GM19467 (cell line): ENCODE measurements around the gene CYB5D1.
"Not testable (repeated sequence)": the region's sequence is repeated elsewhere in the genome, so short reads cannot be mapped to it uniquely, and the experiment has no call there.

ENCODE experiments used
- ATAC-seq: cut with Tn5 transposase; IDR thresholded peaks from one replicate; pipeline ENCODE4 v1.9.1; 2021; ENCODE audit warnings: mild to moderate bottlenecking, moderate library complexity; ENCODE audit not compliant: unreplicated experiment

Gene CYB5D1

GRCh38 chr17:7857713-7858521, at the start of gene CYB5D1:
TSS of gene CYB5D1 (plus strand) at chr17:7858003. CDS start at chr17:7858135, 132 bp downstream.
- peak; percentile 30 for ATAC-seq

- no peak for ATAC-seq
Observed at GRCh38 chr17:7809086-7809790, 48.6 kb upstream of the CYB5D1 start.

GRCh38 chr17:7809791-7810343, 47.9 kb upstream of the CYB5D1 start:
- not testable (repeated sequence) for ATAC-seq

GRCh38 chr17:7811251-7811650, 46.6 kb upstream of the CYB5D1 start:
- ATAC-seq, result no peak

GRCh38 chr17:7814969-7815368, 42.8 kb upstream of the CYB5D1 start:
- ATAC-seq, result no peak

- ATAC-seq, result no peak
Observed at GRCh38 chr17:7816926-7817642, 40.7 kb upstream of the CYB5D1 start.

- no peak for ATAC-seq
Observed at GRCh38 chr17:7817643-7817964, 40.2 kb upstream of the CYB5D1 start.

- ATAC-seq, result no peak
Observed at GRCh38 chr17:7818026-7818425, 39.8 kb upstream of the CYB5D1 start.

- no peak for ATAC-seq
Observed at GRCh38 chr17:7818746-7819645, 38.8 kb upstream of the CYB5D1 start.

- ATAC-seq, result no peak
Observed at GRCh38 chr17:7820231-7820630, 37.6 kb upstream of the CYB5D1 start.

GRCh38 chr17:7822126-7822525, 35.7 kb upstream of the CYB5D1 start:
- ATAC-seq, result no peak

- no peak for ATAC-seq
Observed at GRCh38 chr17:7823581-7824001, 34.2 kb upstream of the CYB5D1 start.

- no peak for ATAC-seq
Observed at GRCh38 chr17:7824021-7824924, 33.5 kb upstream of the CYB5D1 start.

GRCh38 chr17:7825206-7825990, 32.4 kb upstream of the CYB5D1 start:
- ATAC-seq, result no peak

GRCh38 chr17:7830616-7831015, 27.2 kb upstream of the CYB5D1 start:
- no peak for ATAC-seq

GRCh38 chr17:7831233-7831632, 26.6 kb upstream of the CYB5D1 start:
- no peak for ATAC-seq

GRCh38 chr17:7832431-7832830, 25.4 kb upstream of the CYB5D1 start:
- ATAC-seq, result no peak

GRCh38 chr17:7833011-7833794, 24.6 kb upstream of the CYB5D1 start:
- ATAC-seq, result no peak
